ENCODE data around the gene GABRB3.

The GABRB3 gene

DNA sequence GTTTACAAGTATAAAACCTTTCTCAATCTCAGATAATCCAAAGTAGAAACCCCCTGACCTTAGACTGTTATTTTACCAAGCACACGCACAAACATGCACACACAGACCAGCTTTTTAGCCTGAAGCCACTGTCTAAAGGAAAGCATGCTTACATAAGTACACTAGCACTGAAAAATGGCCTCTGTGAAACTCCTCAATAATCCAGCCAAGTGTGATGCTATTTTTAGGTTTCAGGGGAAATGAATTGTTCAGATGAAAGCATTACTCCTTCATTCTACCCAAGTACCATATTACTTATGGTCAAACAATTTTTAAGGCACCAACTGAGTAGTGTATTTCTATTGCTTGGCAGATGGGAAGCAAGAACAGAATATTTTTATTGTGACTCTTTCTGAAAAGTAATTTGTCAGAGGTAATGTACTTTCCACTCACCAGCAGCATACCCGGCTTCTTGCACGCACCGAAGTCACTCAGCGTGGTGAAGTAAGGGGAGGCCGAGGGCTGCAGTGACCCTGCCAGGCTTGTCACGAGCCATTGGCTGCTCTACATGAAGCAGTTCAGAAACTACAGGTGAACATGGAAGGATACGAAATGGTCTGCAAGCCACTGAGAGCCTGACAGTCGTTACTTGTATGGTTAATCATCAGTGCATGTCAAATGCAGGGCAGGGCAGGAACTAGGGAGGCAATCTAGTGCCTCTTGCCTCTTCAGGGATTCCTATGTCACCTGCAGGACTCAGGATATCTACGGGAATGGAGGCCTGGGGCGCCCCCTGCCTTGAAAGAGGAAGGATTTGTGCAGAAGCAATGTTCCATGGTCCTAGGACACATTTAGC lies 106.7 kb downstream of the GABRB3 start:
- TF ChIP-seq, protein P1, sequence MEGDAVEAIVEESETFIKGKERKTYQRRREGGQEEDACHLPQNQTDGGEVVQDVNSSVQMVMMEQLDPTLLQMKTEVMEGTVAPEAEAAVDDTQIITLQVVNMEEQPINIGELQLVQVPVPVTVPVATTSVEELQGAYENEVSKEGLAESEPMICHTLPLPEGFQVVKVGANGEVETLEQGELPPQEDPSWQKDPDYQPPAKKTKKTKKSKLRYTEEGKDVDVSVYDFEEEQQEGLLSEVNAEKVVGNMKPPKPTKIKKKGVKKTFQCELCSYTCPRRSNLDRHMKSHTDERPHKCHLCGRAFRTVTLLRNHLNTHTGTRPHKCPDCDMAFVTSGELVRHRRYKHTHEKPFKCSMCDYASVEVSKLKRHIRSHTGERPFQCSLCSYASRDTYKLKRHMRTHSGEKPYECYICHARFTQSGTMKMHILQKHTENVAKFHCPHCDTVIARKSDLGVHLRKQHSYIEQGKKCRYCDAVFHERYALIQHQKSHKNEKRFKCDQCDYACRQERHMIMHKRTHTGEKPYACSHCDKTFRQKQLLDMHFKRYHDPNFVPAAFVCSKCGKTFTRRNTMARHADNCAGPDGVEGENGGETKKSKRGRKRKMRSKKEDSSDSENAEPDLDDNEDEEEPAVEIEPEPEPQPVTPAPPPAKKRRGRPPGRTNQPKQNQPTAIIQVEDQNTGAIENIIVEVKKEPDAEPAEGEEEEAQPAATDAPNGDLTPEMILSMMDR (IDR thresholded peaks at IDR 0.05), result no peak
- Histone ChIP-seq H3K27ac (no peak overlapping the region), H3K4me3 (no peak overlapping the region)
- no peak for DNase-seq (ENCODE audit: low spot score)

DNA sequence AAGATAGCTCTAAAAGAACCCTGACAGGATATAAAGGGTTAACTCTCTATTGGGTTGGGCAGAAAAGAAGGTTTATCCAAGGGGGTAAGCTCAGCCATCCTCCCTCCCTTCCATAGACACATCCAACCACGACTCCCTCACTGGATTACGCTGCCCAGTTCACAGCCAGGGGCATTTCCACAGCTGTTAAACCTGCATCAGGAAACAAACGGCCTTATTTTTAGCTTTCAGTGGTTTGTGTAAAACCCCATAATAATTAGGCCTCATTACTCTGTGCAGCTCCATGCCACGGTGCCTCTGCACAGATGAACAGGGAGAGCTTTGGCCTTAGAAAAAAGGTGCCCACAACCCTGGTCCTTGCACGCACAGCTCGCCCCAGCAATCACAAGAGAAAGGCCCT lies 110.6 kb downstream of the GABRB3 start:
- TF ChIP-seq, protein P1 (IDR thresholded peaks at IDR 0.05), result no peak
- DNase-seq (ENCODE audit: low spot score), result no peak
- H3K4me3 ChIP-seq, result no peak overlapping the region
- H3K27ac ChIP-seq, result no peak overlapping the region

DNA sequence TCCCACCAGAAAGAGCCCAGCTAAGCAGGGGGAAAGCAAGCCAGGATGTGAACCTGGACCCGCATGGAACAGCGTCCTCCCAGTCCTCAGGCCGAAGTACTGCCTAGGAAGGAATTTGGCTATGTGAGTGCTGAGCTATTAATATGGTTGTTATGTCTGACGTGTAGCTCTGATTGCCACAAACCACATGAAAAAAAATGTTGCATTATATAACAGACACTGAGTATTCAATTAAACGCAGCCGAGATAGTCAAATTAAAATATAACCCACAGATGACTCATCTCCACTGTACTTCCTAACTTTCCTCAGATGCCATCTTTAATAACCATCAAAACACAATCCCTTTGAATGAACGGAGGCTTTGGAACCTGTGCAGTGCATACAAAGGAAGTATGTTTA lies 111.1 kb downstream of the GABRB3 start:
- Histone ChIP-seq H3K27ac (no peak overlapping the region), H3K4me3 (no peak overlapping the region)
- no peak for DNase-seq (ENCODE audit: low spot score)
- TF ChIP-seq, protein P1 (IDR thresholded peaks at IDR 0.05), result no peak

DNA sequence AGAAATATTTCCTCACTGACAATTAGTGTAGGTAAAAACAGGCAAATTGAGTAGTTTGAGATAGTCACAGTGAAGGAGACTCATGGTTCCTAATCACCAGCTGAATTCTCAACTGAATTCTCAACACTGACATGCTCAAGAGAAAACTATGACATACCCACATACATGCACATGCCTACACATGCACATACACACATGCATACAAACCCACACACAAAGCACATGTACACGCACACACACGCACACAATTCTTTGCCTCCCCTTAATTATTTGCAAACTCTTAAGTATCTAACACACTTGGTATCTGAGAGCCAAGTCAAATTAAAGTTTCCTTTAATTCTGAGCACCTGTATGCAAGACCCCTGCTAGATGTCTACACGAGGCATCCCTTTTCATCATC lies 111.8 kb downstream of the GABRB3 start:
- Histone ChIP-seq H3K27ac (no peak overlapping the region), H3K4me3 (no peak overlapping the region)
- TF ChIP-seq, protein P1 (IDR thresholded peaks at IDR 0.05), result no peak
- DNase-seq (ENCODE audit: low spot score), result no peak

DNA sequence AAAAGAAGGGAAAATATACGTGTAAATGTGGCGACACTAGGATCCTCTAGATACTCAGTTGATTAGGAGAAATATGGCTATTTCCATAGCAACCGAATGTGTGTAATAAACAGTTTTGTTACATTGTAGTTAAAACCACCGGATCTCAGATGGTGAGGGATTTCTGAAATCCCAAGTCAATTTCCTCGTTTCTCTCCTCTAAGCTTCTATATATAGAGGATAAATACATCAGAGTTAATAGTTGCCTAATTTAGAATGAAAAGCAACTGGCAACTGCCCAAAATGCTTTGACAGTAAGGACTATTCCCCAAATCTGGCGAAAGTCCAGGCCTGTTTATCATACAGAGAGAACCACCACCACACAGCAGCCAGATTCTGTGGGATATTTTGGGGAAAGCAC lies 112.6 kb downstream of the GABRB3 start:
- Histone ChIP-seq H3K4me3 (no peak overlapping the region), H3K27ac (no peak overlapping the region)
- DNase-seq (ENCODE audit: low spot score), result no peak
- TF ChIP-seq, protein P1 (IDR thresholded peaks at IDR 0.05), result no peak

DNA sequence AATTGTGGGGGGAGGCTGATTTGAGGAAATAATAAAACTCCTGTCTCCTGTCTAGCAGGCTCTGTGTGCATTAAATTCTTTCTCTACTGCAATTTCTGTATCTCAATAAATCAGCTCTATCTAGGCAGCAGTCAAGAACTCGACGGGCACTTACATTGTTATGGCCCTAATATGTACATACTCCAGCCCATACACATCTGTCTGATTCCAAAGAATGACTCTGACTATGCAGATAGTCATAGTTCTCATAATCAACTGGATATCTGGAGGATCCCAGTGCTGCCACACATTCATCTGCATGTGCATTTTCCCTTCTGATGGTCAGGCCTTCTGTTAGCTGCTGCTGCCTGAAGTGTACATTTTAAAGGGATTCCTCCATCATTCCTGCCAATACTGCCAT lies 114.6 kb downstream of the GABRB3 start:
- no peak for DNase-seq (ENCODE audit: low spot score)
- TF ChIP-seq, protein P1 (IDR thresholded peaks at IDR 0.05), result no peak
- H3K27ac ChIP-seq, result no peak overlapping the region
- H3K4me3 ChIP-seq, result no peak overlapping the region

DNA sequence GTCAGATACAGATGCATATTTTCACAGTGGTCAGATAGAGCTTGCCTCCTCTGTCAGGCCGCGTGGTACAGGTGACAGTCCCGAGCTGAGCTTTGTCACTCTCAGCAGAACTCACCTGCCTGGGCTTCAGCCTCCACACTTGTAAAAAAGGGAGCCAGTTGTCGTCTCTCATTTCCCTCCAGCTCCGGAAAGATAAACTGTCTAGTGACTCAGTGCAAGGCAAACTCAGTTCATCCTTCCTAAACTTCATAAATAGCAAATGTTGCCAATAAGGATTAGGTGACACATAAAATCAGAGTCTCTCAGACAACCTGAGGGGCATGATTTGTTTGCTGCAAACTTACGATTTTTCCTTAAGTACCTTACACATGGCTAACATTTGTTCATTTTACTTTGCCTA lies 116.8 kb downstream of the GABRB3 start:
- no peak overlapping the region for H3K4me3 ChIP-seq
- DNase-seq (ENCODE audit: low spot score), result no peak
- TF ChIP-seq, protein P1 (IDR thresholded peaks at IDR 0.05), result no peak
- H3K27ac ChIP-seq, result no peak overlapping the region

Measured in coronary artery (tissue), 2 donors.